Mesenchymal stem cell (in vitro differentiated cells and primary cell): ENCODE measurements around the gene FOXI1.

Experiments used
- DNase-seq: peaks from one replicate; pipeline ENCODE4 v3.0.0-alpha.2; 2013
- H2AFZ ChIP-seq: one replicate; pipeline ENCODE4 v1.6.1; 2013; ENCODE audit warnings: low read depth, mild to moderate bottlenecking, control low read depth, inconsistent platforms, low read length, moderate library complexity
- H2AK5ac ChIP-seq: 2 replicates; pipeline ENCODE4 v1.6.1; 2013; ENCODE audit warnings: low read length, moderate library complexity, mild to moderate bottlenecking, inconsistent platforms; ENCODE audit not compliant: severe bottlenecking
- H2BK120ac ChIP-seq: one replicate; pipeline ENCODE4 v1.6.1; 2013; ENCODE audit warnings: low read depth, mild to moderate bottlenecking, inconsistent platforms, low read length, moderate library complexity
- H2BK12ac ChIP-seq, 2 experiments: one replicate each; pipeline ENCODE4 v1.6.1; 2013; ENCODE audit warnings: inconsistent platforms in 2 of 2, low read length in 2 of 2, mild to moderate bottlenecking in 2 of 2, moderate library complexity in 2 of 2, control low read depth in 1 of 2
- H2BK15ac ChIP-seq: one replicate; pipeline ENCODE4 v1.6.1; 2013; ENCODE audit warnings: mild to moderate bottlenecking, low read depth, inconsistent platforms; ENCODE audit not compliant: poor library complexity, severe bottlenecking
- H2BK5ac ChIP-seq: 2 replicates; pipeline ENCODE4 v1.6.1; 2013; ENCODE audit warnings: low read depth, mild to moderate bottlenecking, low read length, control low read depth, inconsistent platforms; ENCODE audit not compliant: poor library complexity, severe bottlenecking
- H3K14ac ChIP-seq, 2 experiments: one replicate each; pipeline ENCODE4 v1.6.1; 2013; ENCODE audit warnings: inconsistent platforms in 2 of 2, low read length in 2 of 2, control low read depth in 1 of 2, mild to moderate bottlenecking in 1 of 2, moderate library complexity in 1 of 2
- H3K18ac ChIP-seq, 2 experiments: one replicate each; pipeline ENCODE4 v1.6.1; 2013; ENCODE audit warnings: inconsistent platforms in 2 of 2, low read length in 2 of 2, control low read depth in 1 of 2, low read depth in 1 of 2, mild to moderate bottlenecking in 1 of 2
- H3K23ac ChIP-seq, 2 experiments: one replicate each; pipeline ENCODE4 v1.6.1; 2013; ENCODE audit warnings: inconsistent platforms in 2 of 2, low read length in 2 of 2, mild to moderate bottlenecking in 2 of 2, moderate library complexity in 2 of 2, control low read depth in 1 of 2
- H3K27ac ChIP-seq: 2 replicates; pipeline ENCODE4 v1.5.1; 2013; ENCODE audit warnings: mild to moderate bottlenecking, moderate library complexity, low read length, control low read depth, inconsistent platforms; ENCODE audit not compliant: poor library complexity, severe bottlenecking
- H3K27me3 ChIP-seq, 2 experiments: 2 replicates each; pipeline versions ENCODE4 v1.6.1 to v1.7.0; 2013; ENCODE audit warnings: low read length in 2 of 2, mild to moderate bottlenecking in 2 of 2, moderate library complexity in 2 of 2, control low read depth in 1 of 2, inconsistent platforms in 1 of 2; ENCODE audit not compliant: control insufficient read depth in 1 of 2, insufficient read depth in 1 of 2
- H3K36me3 ChIP-seq, 2 experiments: 2 replicates each; pipeline versions ENCODE4 v1.6.1 to v1.7.0; 2013; ENCODE audit warnings: low read length in 2 of 2, control low read depth in 1 of 2, inconsistent platforms in 1 of 2, low read depth in 1 of 2, mild to moderate bottlenecking in 1 of 2; ENCODE audit not compliant: insufficient read depth in 2 of 2, control insufficient read depth in 1 of 2
- H3K4ac ChIP-seq, 2 experiments: one replicate each; pipeline ENCODE4 v1.6.1; 2013; ENCODE audit warnings: inconsistent platforms in 2 of 2, low read length in 2 of 2, mild to moderate bottlenecking in 2 of 2, moderate library complexity in 2 of 2, control low read depth in 1 of 2, low read depth in 1 of 2
- H3K4me1 ChIP-seq: 2 replicates; pipeline ENCODE4 v1.6.1; 2013; ENCODE audit warnings: low read depth, low read length, control low read depth; ENCODE audit not compliant: control insufficient read depth, insufficient read depth
- H3K4me2 ChIP-seq: 2 replicates; pipeline ENCODE4 v1.6.1; 2013; ENCODE audit warnings: low read length, mild to moderate bottlenecking, inconsistent platforms; ENCODE audit not compliant: poor library complexity, severe bottlenecking
- H3K4me3 ChIP-seq, 2 experiments: 2 replicates each; pipeline versions ENCODE4 v1.5.1 to v1.7.0; 2013; ENCODE audit warnings: low read length in 2 of 2, mild to moderate bottlenecking in 2 of 2, control low read depth in 1 of 2, low read depth in 1 of 2; ENCODE audit not compliant: insufficient read depth in 1 of 2
- H3K79me1 ChIP-seq: replicated peaks from 2 replicates; pipeline ENCODE4 v1.6.1; 2013; ENCODE audit warnings: mild to moderate bottlenecking, control low read depth, low read length, inconsistent platforms; ENCODE audit not compliant: poor library complexity, severe bottlenecking
- H3K9ac ChIP-seq: 2 replicates; pipeline ENCODE4 v1.7.0; 2013; ENCODE audit warnings: mild to moderate bottlenecking, low read length, moderate library complexity
- H3K9me3 ChIP-seq: 2 replicates; pipeline ENCODE4 v1.7.0; 2013; ENCODE audit warnings: mild to moderate bottlenecking, low read length; ENCODE audit not compliant: control insufficient read depth
- H4K8ac ChIP-seq: one replicate; pipeline ENCODE4 v1.6.1; 2013; ENCODE audit warnings: inconsistent platforms, mild to moderate bottlenecking, low read length, moderate library complexity
- H4K91ac ChIP-seq: one replicate; pipeline ENCODE4 v1.6.1; 2013; ENCODE audit warnings: mild to moderate bottlenecking, low read length, inconsistent platforms
- WGBS: methylation state at CpG from one replicate; pipeline ENCODE4 v1.1.7; 2013; ENCODE audit warnings: mixed read lengths; 5-methylcytosine and 5-hydroxymethylcytosine counted together

Gene FOXI1

DNA sequence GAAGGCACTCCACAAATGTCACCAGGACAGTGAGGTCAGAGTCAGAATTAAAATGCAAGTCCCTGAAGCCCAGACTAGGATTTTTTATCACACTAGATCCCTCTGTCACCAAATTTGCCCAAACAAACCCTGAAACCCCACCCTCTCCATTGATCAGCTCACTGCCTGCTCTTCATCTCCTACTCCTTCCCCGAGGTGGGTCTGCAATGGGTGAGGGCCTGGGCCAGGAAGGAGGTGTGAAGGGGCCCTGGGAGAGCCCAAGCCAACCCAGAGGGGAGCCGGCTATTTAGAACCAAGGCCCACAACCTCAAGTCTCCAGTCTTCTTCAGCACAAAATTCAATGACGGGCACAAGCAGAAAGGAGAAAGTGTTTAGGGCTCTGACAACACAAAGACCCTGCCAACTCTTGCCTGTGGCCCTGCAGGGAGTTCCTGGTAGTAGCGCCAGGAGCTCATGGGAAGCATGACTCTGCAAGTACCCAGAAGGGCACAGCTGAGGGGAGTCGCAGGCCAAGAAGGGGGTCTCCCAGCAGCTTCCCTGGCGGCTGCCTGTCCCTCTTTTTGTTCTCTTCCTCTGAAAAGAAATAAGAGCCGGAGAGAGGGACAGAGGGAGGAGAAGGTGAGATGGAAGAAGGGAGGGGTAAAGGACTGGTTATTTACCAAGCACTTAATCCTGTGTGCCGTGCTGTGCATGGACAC, 5.5 kb downstream of the FOXI1 start:
- Histone ChIP-seq H4K91ac (no peak overlapping the region), H2BK15ac (no peak overlapping the region), H2BK12ac (no peak overlapping the region), H3K23ac (no peak overlapping the region), H3K9me3 (no peaks in the 10 kb centered on the region), H3K36me3 (no peaks in the 10 kb centered on the region), H2AFZ (no peak overlapping the region), H3K27me3 (peaks cover 22 to 53% of the 10 kb centered on the region in 2 experiments), H2BK120ac (no peak overlapping the region), H3K79me1 (no peaks in the 10 kb centered on the region), H4K8ac (no peak overlapping the region), H3K18ac (no peak overlapping the region), H3K4me1 (peaks cover 2% of the 10 kb centered on the region), H3K14ac (no peak overlapping the region), H3K4ac (no peak overlapping the region), H3K9ac (no peak overlapping the region), H3K4me2 (no peak overlapping the region), H2BK5ac (no peak overlapping the region), H2AK5ac (no peak overlapping the region), H3K27ac (no peak overlapping the region), H3K4me3 (no peak overlapping the region)
- DNase-seq = no peak
- 79% methylated on average over 7 of the region's 8 CpGs for whole genome bisulfite sequencing

GRCh38 chr5:170112876-170113521, 7.3 kb downstream of the FOXI1 start:
- Histone ChIP-seq H3K27me3 (peaks cover 22 to 39% of the 10 kb centered on the region in 2 experiments), H3K18ac (no peak overlapping the region), H3K4me1 (peaks cover 2% of the 10 kb centered on the region), H3K14ac (no peak overlapping the region), H2AK5ac (no peak overlapping the region), H4K91ac (no peak overlapping the region), H3K27ac (no peak overlapping the region), H3K23ac (peak overlapping the region in 1 of 2 experiments; percentile 5), H3K9me3 (no peaks in the 10 kb centered on the region), H2BK5ac (no peak overlapping the region), H2BK15ac (no peak overlapping the region), H3K4me2 (no peak overlapping the region), H2AFZ (no peak overlapping the region), H3K79me1 (no peaks in the 10 kb centered on the region), H3K4me3 (no peak overlapping the region), H3K9ac (no peak overlapping the region), H3K36me3 (no peaks in the 10 kb centered on the region), H2BK12ac (no peak overlapping the region), H2BK120ac (no peak overlapping the region), H4K8ac (no peak overlapping the region), H3K4ac (no peak overlapping the region)
- no peak for DNase-seq
- 55% methylated on average over 6 of the region's 6 CpGs for WGBS

- Histone ChIP-seq H2BK120ac (no peak overlapping the region), H2AFZ (no peak overlapping the region)
Measured at GRCh38 chr5:170113522-170113900, 7.8 kb downstream of the FOXI1 start.

DNA sequence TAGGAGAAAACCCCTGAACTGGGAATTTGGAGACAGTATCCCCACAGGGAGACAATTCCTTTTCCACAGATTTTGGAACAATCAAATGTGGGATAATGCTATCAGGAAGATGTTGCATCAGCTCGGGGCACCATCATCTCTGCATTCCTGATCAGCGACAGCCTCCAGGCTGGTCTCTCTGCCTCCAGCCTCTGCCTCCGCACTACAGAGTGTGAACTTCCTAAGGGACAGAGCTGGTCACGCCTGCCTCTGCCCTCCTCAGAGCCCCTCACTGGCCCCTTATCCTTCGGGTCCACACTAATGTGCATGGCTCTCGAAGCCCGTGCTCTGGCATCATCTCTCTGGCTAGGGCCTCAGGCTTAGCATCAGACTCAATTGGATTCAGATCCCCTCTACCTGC, 8.6 kb downstream of the FOXI1 start:
- H2AFZ ChIP-seq = no peak overlapping the region
- H2BK5ac ChIP-seq = no peak overlapping the region
- no peak overlapping the region for H3K23ac ChIP-seq
- H2BK120ac ChIP-seq = no peak overlapping the region
- H3K18ac ChIP-seq = no peak overlapping the region
- no peaks in the 10 kb centered on the region for H3K79me1 ChIP-seq
- no peak overlapping the region for H3K14ac ChIP-seq
- H3K36me3 ChIP-seq = no peaks in the 10 kb centered on the region
- H4K8ac ChIP-seq = no peak overlapping the region
- no peak overlapping the region for H2BK15ac ChIP-seq
- no peak overlapping the region for H3K4ac ChIP-seq
- WGBS = 72% methylated on average over 7 of the region's 7 CpGs
- H3K4me1 ChIP-seq = no peaks in the 10 kb centered on the region
- no peak overlapping the region for H2BK12ac ChIP-seq
- no peak overlapping the region for H3K9ac ChIP-seq
- no peak for DNase-seq
- no peak overlapping the region for H3K4me3 ChIP-seq
- H3K27me3 ChIP-seq = peaks cover 19 to 28% of the 10 kb centered on the region in 2 experiments
- no peak overlapping the region for H3K27ac ChIP-seq
- no peak overlapping the region for H3K4me2 ChIP-seq
- no peak overlapping the region for H4K91ac ChIP-seq
- H3K9me3 ChIP-seq = no peaks in the 10 kb centered on the region
- no peak overlapping the region for H2AK5ac ChIP-seq

More at GRCh38 chr5:170113522-170113900, 7.8 kb downstream of the FOXI1 start:
- no peak overlapping the region for H3K9ac ChIP-seq
- no peaks in the 10 kb centered on the region for H3K9me3 ChIP-seq
- no peaks in the 10 kb centered on the region for H3K36me3 ChIP-seq
- no peak overlapping the region for H4K8ac ChIP-seq
- DNase-seq = no peak
- no peaks in the 10 kb centered on the region for H3K79me1 ChIP-seq
- H3K4ac ChIP-seq = no peak overlapping the region
- H3K18ac ChIP-seq = no peak overlapping the region
- H3K4me1 ChIP-seq = peaks cover 2% of the 10 kb centered on the region
- H3K14ac ChIP-seq = no peak overlapping the region
- H2AK5ac ChIP-seq = no peak overlapping the region
- H3K27me3 ChIP-seq = peaks cover 17 to 35% of the 10 kb centered on the region in 2 experiments
- no peak overlapping the region for H2BK12ac ChIP-seq
- H4K91ac ChIP-seq = no peak overlapping the region
- H2BK15ac ChIP-seq = no peak overlapping the region
- no peak overlapping the region for H3K4me3 ChIP-seq
- no peak overlapping the region for H3K27ac ChIP-seq
- H2BK5ac ChIP-seq = no peak overlapping the region
- no peak overlapping the region for H3K4me2 ChIP-seq
- no peak overlapping the region for H3K23ac ChIP-seq
- WGBS = 85% methylated on average over 3 of the region's 3 CpGs
